Measurements from ENCODE around the gene TERT.

Gene TERT

DNA sequence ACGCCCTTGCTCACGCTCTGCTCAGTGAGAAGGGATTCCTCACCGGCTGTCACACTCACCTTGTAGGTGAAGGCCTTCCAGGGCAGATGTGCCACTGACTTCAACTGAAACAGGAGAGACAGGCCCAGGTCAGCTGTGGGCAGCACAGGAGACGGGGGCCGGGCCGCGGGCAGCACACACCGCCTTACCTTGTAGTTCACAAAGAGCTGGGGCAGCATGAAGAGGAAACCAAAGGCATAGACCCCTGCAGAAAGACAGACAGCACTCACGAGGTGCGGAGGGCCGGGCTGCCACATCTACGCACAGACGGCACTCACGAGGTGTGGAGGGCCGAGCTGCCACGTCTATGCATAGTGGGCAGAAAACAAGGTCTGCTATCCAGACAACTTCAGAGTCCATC, 26.7 kb upstream of the TERT start:
- DNase-seq (ENCODE audit: low spot score), result no peak
- in situ Hi-C loops (cut with MboI; ENCODE audit: low pct_unique_long_range_greater_than_20kb, low sequenced_read_pairs, unreplicated experiment), result no loop called here
- TF ChIP-seq, protein P1, sequence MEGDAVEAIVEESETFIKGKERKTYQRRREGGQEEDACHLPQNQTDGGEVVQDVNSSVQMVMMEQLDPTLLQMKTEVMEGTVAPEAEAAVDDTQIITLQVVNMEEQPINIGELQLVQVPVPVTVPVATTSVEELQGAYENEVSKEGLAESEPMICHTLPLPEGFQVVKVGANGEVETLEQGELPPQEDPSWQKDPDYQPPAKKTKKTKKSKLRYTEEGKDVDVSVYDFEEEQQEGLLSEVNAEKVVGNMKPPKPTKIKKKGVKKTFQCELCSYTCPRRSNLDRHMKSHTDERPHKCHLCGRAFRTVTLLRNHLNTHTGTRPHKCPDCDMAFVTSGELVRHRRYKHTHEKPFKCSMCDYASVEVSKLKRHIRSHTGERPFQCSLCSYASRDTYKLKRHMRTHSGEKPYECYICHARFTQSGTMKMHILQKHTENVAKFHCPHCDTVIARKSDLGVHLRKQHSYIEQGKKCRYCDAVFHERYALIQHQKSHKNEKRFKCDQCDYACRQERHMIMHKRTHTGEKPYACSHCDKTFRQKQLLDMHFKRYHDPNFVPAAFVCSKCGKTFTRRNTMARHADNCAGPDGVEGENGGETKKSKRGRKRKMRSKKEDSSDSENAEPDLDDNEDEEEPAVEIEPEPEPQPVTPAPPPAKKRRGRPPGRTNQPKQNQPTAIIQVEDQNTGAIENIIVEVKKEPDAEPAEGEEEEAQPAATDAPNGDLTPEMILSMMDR (IDR thresholded peaks at IDR 0.05; ENCODE audit: extremely low read depth, insufficient read depth, missing control alignments), result no peak

DNA sequence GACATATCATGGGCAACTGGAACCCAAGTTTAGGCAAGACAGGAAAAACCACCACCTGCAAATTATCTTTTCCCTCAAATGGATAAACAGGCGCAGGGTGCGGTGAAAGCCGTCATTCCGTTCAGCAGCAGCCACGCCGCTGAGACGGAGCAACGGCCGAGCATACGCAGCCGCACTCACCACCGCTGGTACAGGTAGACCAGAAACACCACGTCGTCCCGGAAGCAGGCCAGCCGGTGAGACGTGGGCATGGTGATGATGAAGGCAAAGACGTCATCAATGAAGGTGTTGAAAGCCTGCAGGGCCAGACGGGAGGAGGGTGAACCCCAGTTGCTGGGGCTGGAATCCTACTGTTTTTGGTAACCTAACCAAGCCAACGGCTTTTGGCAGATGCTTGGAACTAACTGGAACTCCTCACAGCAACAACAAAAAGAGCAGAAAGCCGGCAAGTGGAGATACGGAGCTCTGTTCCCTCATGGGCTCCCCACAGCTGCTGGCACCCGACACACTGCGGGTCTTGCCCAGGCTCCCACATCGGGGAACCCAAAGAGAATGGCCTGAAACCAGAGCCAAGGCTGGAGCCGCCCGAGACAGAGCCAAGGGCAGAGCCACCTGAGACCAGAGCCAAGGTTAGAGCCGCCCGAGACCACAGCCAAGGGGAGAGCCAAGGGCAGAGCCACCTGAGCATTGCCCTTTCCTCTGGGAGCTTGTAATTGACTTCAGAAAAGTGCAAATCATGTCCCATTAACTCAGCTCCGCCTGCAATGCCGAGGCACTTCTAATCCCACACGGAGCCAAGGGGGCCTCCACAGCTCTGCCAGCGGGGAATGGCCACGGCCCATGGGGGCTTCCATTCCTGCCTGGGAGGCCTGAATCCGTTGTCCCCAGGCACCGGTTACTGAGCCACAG, 25.8 kb upstream of the TERT start:
- TF ChIP-seq, protein P1 (IDR thresholded peaks at IDR 0.05; ENCODE audit: extremely low read depth, insufficient read depth, missing control alignments), result no peak
- in situ Hi-C loops (cut with MboI; ENCODE audit: low pct_unique_long_range_greater_than_20kb, low sequenced_read_pairs, unreplicated experiment), result no loop called here
- DNase-seq (ENCODE audit: low spot score), result no peak

DNA sequence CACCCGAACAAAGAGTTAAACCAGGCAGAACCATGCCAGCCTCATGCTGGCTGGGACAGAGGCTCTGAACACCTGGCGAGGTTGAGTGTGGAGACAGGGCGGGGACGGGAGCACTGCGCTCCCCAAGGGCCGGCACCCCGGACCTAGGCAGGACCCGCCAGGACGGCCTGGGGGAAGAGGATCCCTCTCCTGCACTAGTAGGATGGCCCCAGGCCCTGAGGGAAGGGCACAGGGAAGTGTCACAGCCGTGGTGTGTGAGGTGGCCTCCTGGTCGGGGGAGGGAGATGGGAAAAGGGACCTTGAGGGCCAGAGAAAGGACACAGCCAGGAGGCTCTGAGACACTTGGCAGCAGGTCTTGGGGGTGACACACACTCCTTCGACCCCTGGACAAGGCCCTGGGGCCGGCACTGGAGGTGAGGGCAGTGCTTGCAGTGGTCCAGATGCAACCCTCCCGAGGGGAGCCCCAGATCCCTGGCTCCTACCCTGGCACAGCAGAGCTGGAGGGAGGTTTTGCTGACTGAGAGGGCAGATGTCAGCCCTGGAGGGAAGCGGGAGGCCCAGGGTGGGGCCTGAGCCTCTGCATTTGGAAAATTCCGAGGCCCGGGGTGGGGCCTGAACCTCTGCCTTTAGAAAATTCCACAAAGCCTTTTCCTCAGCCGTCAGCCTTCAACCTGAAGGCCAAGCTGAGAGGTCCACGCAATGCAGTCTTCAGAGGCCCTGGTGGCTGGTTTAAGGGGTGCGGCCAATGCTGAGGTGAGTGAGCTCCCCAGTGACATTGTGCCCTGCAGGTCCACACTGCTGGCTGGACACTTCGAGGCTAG, 24.8 kb upstream of the TERT start:
- DNase-seq (ENCODE audit: low spot score), result no peak
- TF ChIP-seq, protein P1 (IDR thresholded peaks at IDR 0.05; ENCODE audit: extremely low read depth, insufficient read depth, missing control alignments), result no peak
- in situ Hi-C loops (cut with MboI; ENCODE audit: low pct_unique_long_range_greater_than_20kb, low sequenced_read_pairs, unreplicated experiment), result no loop called here

DNA sequence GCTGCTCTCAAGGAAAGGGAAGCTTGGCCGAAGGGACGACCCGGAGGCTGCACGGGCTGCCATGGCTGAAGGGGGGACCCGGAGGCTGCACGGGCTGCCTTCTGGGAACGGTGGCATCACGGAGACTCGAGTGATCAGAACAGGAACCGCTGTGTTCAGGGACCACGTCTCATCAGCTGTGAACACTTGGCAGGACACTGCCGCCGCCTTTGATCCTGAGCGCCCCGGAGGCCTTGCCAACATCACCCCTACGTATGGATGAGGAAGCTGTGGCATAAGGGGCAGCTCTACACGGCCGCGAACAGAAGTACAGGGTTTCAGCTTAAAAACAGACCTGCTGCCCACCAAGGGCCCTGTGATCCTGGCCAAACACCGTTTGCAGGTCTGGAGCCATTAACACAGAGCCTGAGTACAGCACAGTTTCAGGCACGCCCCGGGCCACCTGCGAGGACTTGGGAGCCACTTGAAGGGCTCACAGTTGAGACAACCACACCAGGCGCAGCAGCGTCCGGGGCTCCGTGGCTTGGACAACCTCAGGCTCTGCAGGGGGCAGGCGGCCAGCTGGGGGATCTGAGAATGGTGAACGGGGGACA, 23.9 kb upstream of the TERT start:
- no peak for DNase-seq (ENCODE audit: low spot score)
- in situ Hi-C loops (cut with MboI; ENCODE audit: low pct_unique_long_range_greater_than_20kb, low sequenced_read_pairs, unreplicated experiment), result no loop called here

DNA sequence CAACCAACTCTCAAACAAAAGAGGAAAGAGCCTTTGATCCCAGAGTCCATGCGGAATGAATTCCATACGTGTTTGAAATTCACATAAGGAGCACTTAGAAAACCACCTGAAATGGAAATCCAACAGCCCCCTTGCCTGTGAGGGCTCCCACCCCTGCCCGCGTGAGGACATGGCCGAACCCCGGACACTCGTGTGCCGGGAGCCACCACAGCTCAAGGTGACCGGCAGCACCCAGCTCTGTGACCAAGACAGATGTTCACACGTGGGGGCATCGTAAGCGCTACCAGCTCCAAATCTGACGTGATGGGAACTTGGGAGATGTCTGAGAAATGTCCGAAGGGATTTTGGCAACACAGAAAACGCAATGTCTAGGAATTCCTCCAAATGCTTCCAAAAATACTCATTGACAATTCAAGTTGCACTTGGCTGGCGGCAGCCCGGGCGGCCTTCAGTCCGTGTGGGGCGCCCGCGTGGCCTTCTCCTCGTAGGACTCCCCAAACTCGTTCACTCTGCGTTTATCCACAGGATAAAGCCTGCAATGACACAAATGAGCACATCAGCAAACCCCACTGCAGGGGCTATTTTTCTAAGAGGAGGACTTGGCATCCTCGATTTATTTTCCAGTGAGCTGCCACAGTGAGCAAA, 23.2 kb upstream of the TERT start:
- TF ChIP-seq, protein P1 (IDR thresholded peaks at IDR 0.05; ENCODE audit: extremely low read depth, insufficient read depth, missing control alignments), result no peak
- in situ Hi-C loops (cut with MboI; ENCODE audit: low pct_unique_long_range_greater_than_20kb, low sequenced_read_pairs, unreplicated experiment), result no loop called here
- DNase-seq (ENCODE audit: low spot score), result no peak

More for the DNA sequence above, 23.9 kb upstream of the TERT start:
- TF ChIP-seq, protein P1 (IDR thresholded peaks at IDR 0.05; ENCODE audit: extremely low read depth, insufficient read depth, missing control alignments), result no peak
